Hepatocyte (in vitro differentiated cells): ENCODE data around the gene FHOD3.

Experiments used
- CTCF ChIP-seq: fragments of 200-600 bp; sonication (generic); IDR thresholded peaks from 2 replicates; pipeline ENCODE4 v1.5.1; 2016; ENCODE audit warnings: antibody characterized with exemption, mild to moderate bottlenecking; ENCODE audit not compliant: poor library complexity
- EZH2 ChIP-seq: fragments of 200-600 bp; sonication (generic); IDR thresholded peaks from 2 replicates; pipeline ENCODE4 v1.6.1; 2016; ENCODE audit warnings: antibody characterized with exemption, mild to moderate bottlenecking, borderline replicate concordance
- EZH2phosphoT487 ChIP-seq: fragments of 200-600 bp; sonication (generic); IDR thresholded peaks from one replicate; pipeline ENCODE4 v1.6.1; 2018; ENCODE audit warnings: antibody characterized with exemption, mild to moderate bottlenecking, low read depth, moderate library complexity; ENCODE audit not compliant: unreplicated experiment, severe bottlenecking

DNA sequence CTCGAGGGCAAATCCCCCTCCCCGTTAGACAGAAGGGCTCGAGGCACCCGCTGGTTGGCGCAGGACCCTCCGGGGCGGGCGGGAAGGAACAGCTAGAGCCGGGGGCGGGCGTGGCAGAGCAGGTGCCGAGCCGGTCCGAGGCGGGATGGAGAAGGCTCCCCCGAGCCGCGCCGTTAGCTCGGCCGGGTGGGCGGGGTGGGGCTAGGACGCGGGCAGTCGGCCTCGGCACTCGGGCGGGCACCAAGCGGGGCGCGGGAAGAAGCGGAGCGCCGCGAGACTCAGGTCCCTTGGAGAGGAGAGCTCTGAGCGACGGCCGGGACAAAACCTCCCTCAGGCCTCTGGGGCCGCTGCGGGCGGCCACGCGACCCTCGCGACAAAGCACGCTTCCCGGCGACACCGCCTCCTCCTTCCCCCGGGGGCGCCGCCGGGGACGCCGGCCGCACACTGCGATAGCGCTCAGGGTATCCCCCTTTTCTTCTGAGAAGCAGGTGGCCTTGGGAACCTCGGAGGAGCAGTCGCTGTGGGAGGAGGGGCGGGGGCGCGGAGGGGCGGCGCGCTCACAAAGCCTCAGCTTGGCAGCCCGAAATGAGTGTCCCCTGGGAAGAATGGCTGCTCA is 721 bp downstream of the FHOD3 start:
- TF ChIP-seq CTCF = no peak
- peak; percentile 15 for TF ChIP-seq EZH2
- TF ChIP-seq EZH2phosphoT487 = no peak
